ENCODE results near the gene MYOCD.

MYOCD gene

GRCh38 chr17:12627177-12627629, 38.5 kb upstream of the MYOCD start:
- POLR2A ChIA-PET: no interaction called here
- CTCF ChIA-PET: interaction anchor here (1.4 kb wide), 1 partner anchor 40 kb away, joined by 3 read pairs; no protein-coding TSS in a partner anchor
- Histone ChIP-seq H3K36me3 (ENCODE audit: control insufficient read depth in 2 of 2, insufficient read depth in 1 of 2, low read length in 2 of 2) (no peaks in the 10 kb centered on the region), H3K4me3 (ENCODE audit: low read depth, low read length) (no peak overlapping the region), H3K9me3 (ENCODE audit: control insufficient read depth, insufficient read depth, low read depth, low read length) (no peaks in the 10 kb centered on the region), H3K27ac (ENCODE audit: extremely low read depth, low read depth, low read length) (no peak overlapping the region), H3K4me1 (ENCODE audit: control insufficient read depth, insufficient read depth, low read length) (no peaks in the 10 kb centered on the region)
- no peak for TF ChIP-seq ZNF16 (tag by site-specific recombination; IDR thresholded peaks at IDR 0.05; ENCODE audit: low read depth)
- 0 out of 2 replicates have a peak, but pooled peaks have one; percentile 31 for TF ChIP-seq SCRT2 (tag by site-specific recombination; IDR thresholded peaks at IDR 0.05)
- peak; percentile 84 for TF ChIP-seq ZNF629 (tag by site-specific recombination; IDR thresholded peaks at IDR 0.05)
- TF ChIP-seq ZBTB21 (tag by site-specific recombination; IDR thresholded peaks at IDR 0.05): peak; percentile 72
- no peak for TF ChIP-seq ZNF341 (tag by site-specific recombination; IDR thresholded peaks at IDR 0.05; ENCODE audit: low read depth)
- TF ChIP-seq ATF2 (tag by site-specific recombination; IDR thresholded peaks at IDR 0.05; ENCODE audit: low read depth): peak; percentile 89
- no peak for TF ChIP-seq ZIC2 (tag by site-specific recombination; IDR thresholded peaks at IDR 0.05)

- H3K4me3 ChIP-seq (ENCODE audit: low read depth, low read length): no peak overlapping the region
- ChIA-PET POLR2A (no interaction called here), CTCF (interaction anchor here (0.6 to 1.4 kb wide), 3 partner anchors 9 to 39 kb away, joined by 3 read pairs; no protein-coding TSS in a partner anchor)
- no peak overlapping the region for H3K27ac ChIP-seq (ENCODE audit: extremely low read depth, low read depth, low read length)
- H3K4me1 ChIP-seq (ENCODE audit: control insufficient read depth, insufficient read depth, low read length): no peaks in the 10 kb centered on the region
- H3K36me3 ChIP-seq (ENCODE audit: control insufficient read depth in 2 of 2, insufficient read depth in 1 of 2, low read length in 2 of 2): no peaks in the 10 kb centered on the region
- H3K9me3 ChIP-seq (ENCODE audit: control insufficient read depth, insufficient read depth, low read depth, low read length): no peaks in the 10 kb centered on the region
- TF ChIP-seq ZNF660 (tag by site-specific recombination; IDR thresholded peaks at IDR 0.05) (no peak), YY1 (tag by site-specific recombination; IDR thresholded peaks at IDR 0.05) (no peak), ZNF544 (tag by site-specific recombination; IDR thresholded peaks at IDR 0.05) (no peak), ZNF280D (tag by site-specific recombination; IDR thresholded peaks at IDR 0.05) (no peak), ZNF394 (tag by site-specific recombination; IDR thresholded peaks at IDR 0.05; ENCODE audit: borderline replicate concordance) (no peak), ZNF10 (tag by site-specific recombination; IDR thresholded peaks at IDR 0.05) (no peak), ZNF555 (tag by site-specific recombination; conservative IDR thresholded peaks at IDR 0.05) (no peak), ZNF837 (tag by site-specific recombination; IDR thresholded peaks at IDR 0.05) (no peak), ZNF449 (tag by site-specific recombination; IDR thresholded peaks at IDR 0.05) (no peak), SP2 (tag by site-specific recombination; IDR thresholded peaks at IDR 0.05) (no peak), CTCF (tag by site-specific recombination; IDR thresholded peaks at IDR 0.05) (no peak), OSR2 (tag by site-specific recombination; IDR thresholded peaks at IDR 0.05) (no peak), ZFP69B (tag by site-specific recombination; IDR thresholded peaks at IDR 0.05) (no peak), ZNF18 (tag by site-specific recombination; IDR thresholded peaks at IDR 0.05) (no peak), ZNF324 (tag by site-specific recombination; IDR thresholded peaks at IDR 0.05) (no peak), ZBTB1 (tag by site-specific recombination; IDR thresholded peaks at IDR 0.05) (no peak), ZBTB6 (tag by site-specific recombination; IDR thresholded peaks at IDR 0.05) (no peak)
Measured at GRCh38 chr17:12627781-12628451, 37.8 kb upstream of the MYOCD start.
